Karpas-422 (cell line): Measurements from ENCODE around the gene NAPEPLD. TPM values are rescaled to one million over a fixed set of nuclear protein-coding genes. Genes with fewer than 3 reads are reported as not detected.
"Not testable (repeated sequence)": the region's sequence is repeated elsewhere in the genome, so short reads cannot be mapped to it uniquely, and the experiment has no call there.

Source experiments
- DNase-seq: peaks from one replicate; pipeline ENCODE4 v3.0.0-alpha.2; 2015
- H2AFZ ChIP-seq: fragments of 200-600 bp; sonication (generic); 2 replicates; pipeline ENCODE4 v1.6.1; 2014; ENCODE audit warnings: antibody characterized with exemption, low read length, mixed read lengths
- H3K27ac ChIP-seq: fragments of 200-600 bp; sonication (generic); 2 replicates; pipeline ENCODE4 v1.5.1; 2014; ENCODE audit warnings: mild to moderate bottlenecking, low read length, moderate library complexity
- H3K27me3 ChIP-seq: fragments of 200-600 bp; sonication (generic); 2 replicates; pipeline ENCODE4 v1.6.1; 2014; ENCODE audit warnings: low read length, mixed read lengths
- H3K36me3 ChIP-seq: fragments of 200-600 bp; sonication (generic); 2 replicates; pipeline ENCODE4 v1.6.1; 2014; ENCODE audit warnings: low read length, mixed read lengths; ENCODE audit not compliant: insufficient read depth
- H3K4me1 ChIP-seq: fragments of 200-600 bp; sonication (generic); 2 replicates; pipeline ENCODE4 v1.6.1; 2014; ENCODE audit warnings: mild to moderate bottlenecking, low read length, mixed read lengths
- H3K4me2 ChIP-seq: fragments of 200-600 bp; sonication (generic); 2 replicates; pipeline ENCODE4 v1.6.1; 2014; ENCODE audit warnings: low read length, low read depth, mild to moderate bottlenecking; ENCODE audit not compliant: poor library complexity, severe bottlenecking
- H3K4me3 ChIP-seq: fragments of 200-600 bp; sonication (generic); 2 replicates; pipeline ENCODE4 v1.5.1; 2014; ENCODE audit warnings: mild to moderate bottlenecking, antibody characterized with exemption, low read length, mixed read lengths
- H3K79me2 ChIP-seq: fragments of 200-600 bp; sonication (generic); 2 replicates; pipeline ENCODE4 v1.6.1; 2014; ENCODE audit warnings: mild to moderate bottlenecking, low read length, mixed read lengths
- H3K9ac ChIP-seq: fragments of 200-600 bp; sonication (generic); 2 replicates; pipeline ENCODE4 v1.6.0; 2014; ENCODE audit warnings: low read length
- H3K9me2 ChIP-seq: fragments of 200-600 bp; sonication (generic), shearing (Covaris generic); replicated peaks from 2 replicates; pipeline ENCODE4 v1.6.0; 2014; ENCODE audit warnings: mild to moderate bottlenecking, low read length, moderate library complexity; ENCODE audit not compliant: insufficient read depth
- H3K9me3 ChIP-seq: fragments of 300-700, 200-600 bp; sonication (generic); 2 replicates; pipeline ENCODE4 v1.6.1; 2014; ENCODE audit warnings: low read length, mixed read lengths
- H4K20me1 ChIP-seq: fragments of 200-600 bp; sonication (generic); 2 replicates; pipeline ENCODE4 v1.6.1; 2014; ENCODE audit warnings: mild to moderate bottlenecking, antibody characterized with exemption, low read length, low read depth; ENCODE audit not compliant: insufficient read depth
- total RNA-seq: library from RNA; depleted of rRNA; stranded (reverse); fragments of >200 nt; shearing (Covaris generic); gene quantifications from 2 replicates; pipeline ENCODE4 v1.2.3, GENCODE V29; 2014; ENCODE audit warnings: low replicate concordance; rRNA removed

The NAPEPLD gene
- total RNA-seq, 1 experiment from 2014 or later: 24.8 TPM

GRCh38 chr7:103059471-103059870 lies 89.4 kb downstream of the NAPEPLD start:
- Histone ChIP-seq H2AFZ (no peak overlapping the region), H3K36me3 (no peaks in the 10 kb centered on the region), H3K9ac (no peak overlapping the region), H3K4me1 (no peaks in the 10 kb centered on the region), H3K4me2 (no peak overlapping the region), H3K4me3 (no peak overlapping the region), H3K9me2 (no peaks in the 10 kb centered on the region), H3K79me2 (no peaks in the 10 kb centered on the region), H3K27me3 (no peaks in the 10 kb centered on the region), H4K20me1 (no peaks in the 10 kb centered on the region; the same call in 1 of the 2 replicates), H3K9me3 (no peaks in the 10 kb centered on the region), H3K27ac (no peak overlapping the region)
- DNase-seq: no peak

GRCh38 chr7:103058122-103058521 lies 90.8 kb downstream of the NAPEPLD start:
- Histone ChIP-seq H3K4me2 (no peak overlapping the region), H3K79me2 (no peaks in the 10 kb centered on the region), H3K9me3 (no peaks in the 10 kb centered on the region), H3K27me3 (no peaks in the 10 kb centered on the region), H3K9me2 (no peaks in the 10 kb centered on the region), H3K27ac (no peak overlapping the region), H3K4me1 (no peaks in the 10 kb centered on the region), H4K20me1 (no peaks in the 10 kb centered on the region), H3K9ac (no peak overlapping the region), H2AFZ (no peak overlapping the region), H3K36me3 (no peaks in the 10 kb centered on the region), H3K4me3 (no peak overlapping the region)
- DNase-seq: no peak

- not testable (repeated sequence) for H3K4me1 ChIP-seq, H3K4me3 ChIP-seq, DNase-seq, H3K4me2 ChIP-seq, H2AFZ ChIP-seq, H3K27me3 ChIP-seq, H3K79me2 ChIP-seq, H4K20me1 ChIP-seq, H3K9ac ChIP-seq, H3K9me3 ChIP-seq, H3K36me3 ChIP-seq, H3K27ac ChIP-seq, H3K9me2 ChIP-seq
Measured at GRCh38 chr7:103056006-103056405, 92.9 kb downstream of the NAPEPLD start.

- Histone ChIP-seq H3K27ac (no peak overlapping the region), H3K9ac (no peak overlapping the region), H3K36me3 (no peaks in the 10 kb centered on the region; the same call in 1 of the 2 replicates), H3K9me3 (no peaks in the 10 kb centered on the region; the same call in 1 of the 2 replicates), H3K27me3 (no peaks in the 10 kb centered on the region), H3K9me2 (no peaks in the 10 kb centered on the region), H3K4me3 (no peak overlapping the region), H3K4me2 (no peak overlapping the region), H3K79me2 (no peaks in the 10 kb centered on the region), H3K4me1 (no peaks in the 10 kb centered on the region), H2AFZ (no peak overlapping the region), H4K20me1 (no peaks in the 10 kb centered on the region)
- DNase-seq: no peak
Measured at GRCh38 chr7:103051519-103051918, 97.4 kb downstream of the NAPEPLD start.

Other genes with a start within 250 kb of the NAPEPLD start
- not detected in 2 replicates for gene LRRC17, start 236.1 kb downstream of the NAPEPLD start, total RNA-seq
- gene FBXL13, start 74.3 kb downstream of the NAPEPLD start, total RNA-seq: 4.2 and 5.0 TPM in 2 replicates
- gene ARMC10, start 74.0 kb downstream of the NAPEPLD start, total RNA-seq: 31.5 and 65.6 TPM in 2 replicates
- gene PMPCB, start 148.3 kb upstream of the NAPEPLD start, total RNA-seq: 74.6 and 117 TPM in 2 replicates
- 24.7 and 29.7 TPM in 2 replicates for gene DNAJC2, start 195.7 kb upstream of the NAPEPLD start, total RNA-seq
- 69.4 and 107 TPM in 2 replicates for gene PSMC2, start 198.5 kb upstream of the NAPEPLD start, total RNA-seq